HuH-7 (cell line): ENCODE data around the gene CLCN6.
A peak's percentile ranks its signal among the peaks of the same experiment; 100 is the strongest.

Experiments used
- DNase-seq: peaks from one replicate; pipeline ENCODE4 v3.0.0; 2011; ENCODE audit warnings: low spot score

Gene CLCN6

DNA sequence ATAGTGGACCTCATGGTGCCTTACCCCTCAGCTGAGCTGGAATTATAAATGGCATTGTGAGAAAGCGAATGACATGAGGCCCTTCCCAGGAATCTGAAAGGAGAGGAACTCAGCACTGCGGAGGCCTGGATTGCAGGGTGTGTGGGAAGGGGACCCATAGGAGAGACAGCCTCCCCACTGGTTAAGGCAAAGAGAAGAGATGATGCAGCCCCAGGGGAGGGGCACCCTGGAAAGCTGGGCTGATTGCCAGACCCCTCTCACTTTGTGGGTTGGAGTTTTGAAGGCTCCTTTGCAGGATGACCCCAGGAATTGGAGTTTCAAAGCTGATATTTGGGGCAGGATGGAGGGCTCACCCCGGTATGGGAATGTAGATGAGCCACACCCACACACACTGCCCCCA is 50.7 kb downstream of the CLCN6 start:
- no peak for DNase-seq

DNA sequence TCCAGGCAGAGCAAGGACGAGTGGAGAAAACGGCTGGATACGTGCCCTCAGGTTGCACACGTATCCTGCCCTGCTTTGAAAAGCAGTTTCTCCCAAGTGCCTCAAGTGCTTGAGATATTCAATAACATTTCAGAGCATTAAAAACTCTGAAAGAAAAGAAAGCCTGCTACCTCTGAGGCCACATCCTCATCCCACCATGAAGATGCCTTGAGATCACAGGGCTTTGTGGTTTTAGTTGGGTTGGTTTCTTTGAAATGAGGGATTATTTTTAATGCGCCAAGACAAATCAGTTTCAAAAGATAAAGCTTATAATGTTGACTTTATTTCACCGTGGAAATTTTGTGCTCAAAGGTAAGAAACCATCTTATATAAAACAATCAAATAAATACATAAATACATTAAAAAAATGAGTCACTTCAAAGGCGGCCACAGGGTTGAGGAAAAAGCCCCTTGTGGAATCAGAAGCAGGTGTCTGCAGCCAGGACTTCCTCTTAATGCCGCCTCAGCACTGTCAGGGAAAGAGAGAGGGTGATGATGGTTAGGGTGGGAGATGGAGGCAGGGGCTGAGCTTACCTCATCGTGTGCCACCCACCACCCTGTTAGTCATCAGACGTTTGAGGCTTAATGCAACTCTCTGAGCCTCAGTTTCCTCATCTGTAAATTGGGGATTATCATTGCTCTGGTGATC is 51.3 kb downstream of the CLCN6 start:
- DNase-seq = no peak

DNA sequence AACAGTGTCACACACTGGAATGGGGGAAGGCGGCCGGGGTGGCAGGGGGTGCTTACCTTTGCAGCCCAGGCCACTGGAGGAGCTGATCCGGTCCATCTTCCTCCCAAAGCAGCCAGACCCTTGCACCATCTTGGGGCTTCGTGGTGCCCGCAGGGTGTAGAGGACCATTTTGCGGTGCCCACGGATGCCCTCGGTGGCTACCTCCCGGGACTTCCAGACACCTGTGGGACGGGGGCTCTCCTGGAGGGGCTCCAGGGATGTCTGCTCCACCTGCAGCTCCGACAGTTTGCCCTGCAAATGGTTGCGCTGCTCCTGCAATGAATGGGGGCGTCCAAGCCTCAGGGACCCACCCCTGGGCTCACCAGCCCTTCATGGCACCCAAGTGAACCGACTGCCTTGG is 52.2 kb downstream of the CLCN6 start:
- DNase-seq = no peak

DNA sequence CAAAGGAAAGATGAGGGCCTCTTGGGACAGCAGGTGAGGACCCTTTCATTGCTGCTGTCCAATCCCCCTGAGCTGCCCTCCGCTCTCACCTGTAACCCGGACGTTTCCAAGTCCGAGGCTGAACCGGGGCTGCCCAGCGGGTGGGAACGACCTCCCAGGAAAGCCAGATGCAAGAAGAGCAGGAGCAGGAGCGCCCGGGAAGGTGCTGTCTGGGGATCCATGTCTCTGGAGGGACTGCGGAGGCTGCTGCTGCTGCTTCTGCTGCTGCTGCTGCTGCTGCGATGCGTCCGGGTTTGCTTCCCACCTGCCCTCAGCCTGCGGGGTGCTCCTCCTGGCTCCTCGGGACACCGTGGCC is 52.6 kb downstream of the CLCN6 start, which contains the start of gene NPPB:
NPPB (minus strand) TSS at position 333 of the 355 bp plus-strand sequence; CDS start at position 221, 112 bp downstream.
- DNase-seq = no peak

DNA sequence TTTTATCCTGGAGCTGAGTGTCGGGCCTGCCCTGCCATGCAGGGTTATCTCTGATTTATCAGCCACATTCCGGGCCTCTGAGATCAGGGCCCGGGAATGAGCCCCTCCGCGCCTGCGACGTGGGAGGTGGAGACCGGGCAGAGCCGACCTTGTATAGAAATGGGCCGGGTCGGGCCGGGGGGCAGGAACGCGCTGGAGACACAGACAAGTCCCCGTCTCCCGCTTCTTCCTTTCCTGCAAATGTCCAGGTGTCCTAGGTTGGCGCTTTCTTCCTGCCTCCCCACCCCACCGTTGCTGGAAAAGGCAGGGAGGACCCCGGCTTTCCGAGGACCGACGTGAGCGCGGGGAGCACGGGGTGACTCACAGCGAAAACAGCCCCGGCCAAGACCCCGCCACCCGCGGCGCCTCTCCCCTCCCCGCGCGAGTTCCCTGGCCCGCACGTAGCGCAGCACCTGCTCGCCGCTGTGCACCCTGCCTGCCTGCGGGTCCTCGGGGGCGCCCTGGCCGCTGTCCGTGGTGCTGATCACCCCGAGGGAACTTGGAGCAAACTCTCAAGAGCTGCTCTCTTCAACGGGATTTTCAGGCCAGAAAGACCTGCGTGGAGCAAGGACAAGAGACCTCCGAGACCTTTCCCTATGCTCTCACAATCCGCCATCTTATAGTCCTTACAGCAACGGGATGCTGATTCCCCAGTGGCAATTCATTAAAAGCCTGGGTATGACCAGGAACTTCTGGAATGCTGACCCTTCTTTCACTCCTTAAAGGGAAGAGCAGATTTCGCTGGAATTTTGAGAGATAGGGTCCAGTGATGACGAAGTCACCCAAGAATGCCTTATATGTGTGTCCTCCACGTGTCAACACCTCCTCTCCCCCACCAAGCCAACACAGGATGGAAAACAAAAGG is 53.2 kb downstream of the CLCN6 start:
- peak; percentile 84 for DNase-seq

DNA sequence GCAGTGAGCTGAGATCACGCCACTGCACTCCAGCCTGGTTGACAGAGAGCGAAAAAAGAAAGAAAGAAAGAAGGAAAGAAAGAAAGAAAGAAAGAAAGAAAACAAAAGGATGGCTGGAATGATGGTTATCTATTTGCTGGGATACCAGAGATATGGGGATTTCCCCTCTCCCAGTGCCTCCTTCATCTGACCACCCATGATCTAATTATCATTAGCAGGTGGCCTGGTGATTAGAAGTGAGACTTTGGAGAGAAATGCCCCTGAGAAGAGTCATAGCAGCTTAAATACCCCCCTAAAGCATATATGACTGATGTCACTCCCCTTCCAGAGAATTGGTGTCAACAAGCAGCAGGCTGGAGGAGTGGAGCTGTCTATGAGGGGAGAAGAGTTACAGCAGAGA is 54.1 kb downstream of the CLCN6 start:
- no peak for DNase-seq

DNA sequence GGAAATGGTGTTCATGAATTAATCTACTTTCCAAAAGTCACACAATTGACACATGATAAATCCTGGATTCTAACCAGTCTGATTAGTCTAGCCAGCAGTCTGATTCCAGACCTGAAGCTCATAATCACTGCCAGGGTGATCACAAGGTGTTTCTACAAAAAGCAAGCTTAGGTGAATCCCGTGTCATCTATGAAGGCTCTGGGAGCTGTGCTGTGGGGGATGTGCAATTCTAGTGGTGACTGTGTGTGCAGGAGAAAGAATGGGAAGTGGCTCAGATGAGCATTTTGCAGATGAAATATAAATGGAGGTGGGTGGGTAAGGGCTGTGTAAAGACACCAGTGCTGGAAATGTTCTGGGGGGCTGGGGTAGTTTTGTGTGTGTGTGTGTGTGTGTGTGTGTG is 54.6 kb downstream of the CLCN6 start:
- no peak for DNase-seq

DNA sequence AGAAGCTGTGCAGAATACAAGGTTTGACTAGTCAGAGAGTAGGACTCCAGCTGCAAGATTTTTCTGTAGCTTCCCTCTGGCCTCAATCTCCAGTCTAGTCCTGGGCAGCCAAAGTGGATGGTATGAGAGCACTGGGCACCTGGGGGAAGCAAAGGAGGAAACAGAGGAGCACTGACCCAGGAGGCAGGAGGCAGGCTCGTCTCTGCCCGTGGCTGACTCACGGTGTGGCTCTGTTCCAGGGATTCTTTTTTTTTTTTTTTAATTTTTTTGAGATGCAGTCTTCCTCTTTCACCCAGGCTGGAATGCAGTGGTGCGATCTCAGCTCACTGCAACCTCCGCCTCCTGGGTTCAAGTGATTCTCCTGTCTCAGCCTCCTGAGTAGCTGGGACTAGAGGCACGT is 56.9 kb downstream of the CLCN6 start:
- DNase-seq = no peak

DNA sequence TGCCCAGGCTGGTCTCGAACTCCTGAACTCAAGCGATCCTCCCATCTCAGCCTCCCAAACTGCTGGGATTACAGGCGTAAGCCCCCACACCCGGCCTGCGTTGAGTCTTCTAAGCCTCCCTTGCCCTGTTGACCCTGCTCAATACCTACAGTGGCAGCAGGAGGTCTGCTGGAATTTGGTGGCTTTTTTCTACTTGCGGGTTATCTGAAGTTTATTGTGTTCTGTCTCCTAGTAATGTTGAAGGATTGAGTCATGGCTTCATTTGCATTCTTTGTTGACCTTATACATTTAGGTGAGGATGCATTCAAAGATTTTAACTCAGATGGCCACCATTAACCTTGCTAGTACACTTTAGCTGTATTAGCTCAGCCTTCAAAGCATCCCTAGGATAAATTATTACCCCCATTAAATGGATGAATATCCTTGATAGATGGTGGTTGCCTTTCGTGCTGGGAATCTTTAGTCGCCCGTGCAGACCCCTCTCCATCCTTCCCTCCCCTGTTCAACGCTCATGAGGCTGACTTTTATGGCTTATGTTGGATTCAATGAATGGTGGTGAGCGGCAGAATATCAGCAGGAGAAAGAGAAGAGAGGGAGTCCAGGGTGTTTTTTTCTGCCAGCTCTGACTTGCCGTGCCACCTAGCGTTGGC is 62.5 kb downstream of the CLCN6 start:
- DNase-seq = no peak

DNA sequence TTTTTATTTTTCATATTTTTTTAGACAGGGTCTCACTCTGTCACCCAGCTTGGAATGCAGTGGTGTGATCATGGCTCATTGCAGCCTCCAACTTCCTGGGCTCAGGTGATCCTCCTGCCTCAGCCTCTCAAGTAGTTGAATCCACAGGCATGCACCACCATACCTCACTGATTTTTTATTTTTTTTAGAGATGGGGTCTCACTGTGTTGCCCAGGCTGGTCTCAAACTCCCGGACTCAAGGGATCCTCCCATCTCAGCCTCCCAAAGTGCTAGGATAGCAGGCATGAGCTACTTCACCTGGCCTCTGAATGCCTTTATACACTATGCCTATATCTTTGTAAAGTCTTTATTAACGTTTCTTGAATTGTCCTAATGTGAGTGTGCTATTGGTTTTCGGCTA is 63.1 kb downstream of the CLCN6 start:
- DNase-seq = no peak

DNA sequence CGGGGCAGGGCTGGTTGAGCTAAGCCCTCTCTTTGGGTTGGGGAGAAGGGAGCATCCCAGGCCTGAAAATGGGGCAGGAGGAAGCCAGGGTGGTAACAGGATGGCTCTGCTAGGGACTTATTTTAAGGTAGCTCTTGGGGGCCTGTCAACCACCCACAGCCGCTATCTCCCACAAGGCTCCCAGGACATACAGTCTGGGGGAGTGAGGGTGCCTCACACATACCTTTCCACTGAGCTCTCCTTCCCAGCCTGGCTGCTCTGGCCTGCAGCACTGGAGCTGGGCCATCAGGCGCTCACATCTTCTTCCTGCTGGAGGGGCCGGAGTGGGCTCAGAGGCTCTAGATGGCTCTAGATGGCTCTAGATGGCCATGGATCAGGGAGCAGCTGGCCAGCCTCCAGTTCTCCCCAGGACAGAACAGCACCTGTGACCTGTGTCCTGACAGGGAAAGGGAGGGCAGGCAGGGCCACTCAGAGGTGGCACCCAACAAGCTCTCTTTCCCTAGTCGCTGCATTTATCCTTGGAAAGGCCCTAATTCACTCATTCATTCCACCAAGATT is 63.7 kb downstream of the CLCN6 start:
- DNase-seq = no peak

DNA sequence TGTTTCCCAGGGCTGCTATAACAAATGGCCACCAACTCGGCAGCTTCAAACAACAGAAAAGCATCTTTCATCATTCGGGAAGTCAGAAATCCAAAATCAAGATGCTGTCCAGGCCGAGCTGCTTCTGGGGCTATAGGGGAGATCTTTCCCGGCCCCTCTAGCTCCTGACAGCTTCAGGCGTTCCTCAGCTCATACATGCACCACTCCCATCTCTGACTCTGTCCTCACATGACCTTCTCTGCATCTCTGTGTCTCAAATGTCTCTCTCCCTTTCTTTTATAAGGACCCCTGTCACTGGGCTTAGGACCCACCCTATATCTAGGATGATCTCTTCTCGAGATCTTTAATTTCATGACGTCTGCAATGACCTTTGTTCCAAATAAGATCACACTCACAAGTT is 66.6 kb downstream of the CLCN6 start:
- no peak for DNase-seq

DNA sequence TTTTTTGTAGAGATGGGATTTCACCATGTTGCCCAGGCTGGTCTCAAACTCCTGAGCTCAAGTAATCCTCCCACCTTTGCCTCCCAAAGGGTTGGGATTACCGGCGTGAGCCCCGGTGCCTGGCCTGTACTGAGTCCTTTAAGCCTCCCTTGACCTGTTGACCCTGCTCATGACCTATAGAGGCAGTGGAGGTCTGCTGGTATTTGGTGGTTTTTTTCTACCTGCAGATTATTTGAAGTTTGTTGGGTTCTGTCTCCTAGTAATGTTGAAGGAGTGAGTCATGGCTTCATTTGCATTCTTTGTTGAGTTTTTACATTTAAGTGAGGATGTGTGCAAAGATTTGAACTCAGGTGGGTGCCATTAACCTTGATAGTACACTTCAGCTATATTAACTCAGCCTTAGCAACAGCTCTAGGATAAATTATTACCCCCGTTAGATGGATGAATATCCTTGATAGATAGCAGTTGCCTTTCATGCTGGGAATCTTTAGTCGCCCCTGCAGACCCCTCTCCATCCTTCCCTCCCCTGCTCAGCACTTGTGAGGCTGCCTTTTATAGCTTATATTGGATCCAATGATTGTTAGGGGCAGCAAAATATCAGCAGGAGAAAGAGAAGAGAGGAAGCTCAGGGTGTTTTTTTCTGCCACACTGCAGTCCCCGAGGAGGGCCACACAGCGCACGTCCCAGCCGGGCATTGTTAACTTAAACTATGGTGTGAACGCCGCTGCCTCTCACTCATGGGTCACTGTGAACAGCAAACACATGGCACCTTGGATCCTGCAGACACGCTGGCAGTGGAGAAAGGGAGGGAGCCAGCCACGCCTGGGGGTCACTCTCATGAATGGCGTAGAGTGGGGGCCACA is 67.6 kb downstream of the CLCN6 start:
- DNase-seq = no peak

DNA sequence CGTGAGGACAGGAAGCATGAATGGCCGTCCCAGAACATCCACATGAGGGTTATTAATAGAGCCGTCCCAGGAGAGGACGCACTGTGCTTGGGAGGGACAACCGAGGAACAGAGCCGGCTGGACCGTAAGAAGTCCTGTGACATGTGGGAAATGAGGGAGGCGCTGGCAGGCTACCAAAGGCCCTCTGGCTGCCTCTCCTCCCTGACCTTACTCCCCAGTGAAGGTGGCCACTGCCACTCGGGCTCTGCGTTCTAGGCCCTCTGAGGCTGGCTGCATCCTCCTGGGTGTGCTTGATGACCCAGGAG is 68.2 kb downstream of the CLCN6 start:
- no peak for DNase-seq

DNA sequence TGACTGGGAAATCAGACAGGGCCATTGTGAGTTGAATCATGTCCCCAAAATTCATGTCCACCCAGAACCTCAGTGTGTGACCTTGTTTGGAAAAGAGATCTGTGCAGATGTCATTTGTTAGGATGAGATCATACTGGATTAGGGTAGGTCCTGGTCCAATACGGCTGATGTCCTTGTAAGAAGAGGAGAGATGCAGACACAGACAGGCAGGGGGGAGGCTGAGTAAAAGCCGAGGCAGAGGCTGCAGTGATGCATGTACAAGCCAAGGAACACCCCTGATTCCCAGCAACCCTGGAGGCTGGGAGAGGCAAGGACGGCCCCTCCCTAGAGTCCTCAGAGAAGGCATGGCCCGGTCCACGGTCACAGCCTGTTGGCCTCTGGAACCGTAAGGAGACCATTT is 68.6 kb downstream of the CLCN6 start:
- DNase-seq = no peak

DNA sequence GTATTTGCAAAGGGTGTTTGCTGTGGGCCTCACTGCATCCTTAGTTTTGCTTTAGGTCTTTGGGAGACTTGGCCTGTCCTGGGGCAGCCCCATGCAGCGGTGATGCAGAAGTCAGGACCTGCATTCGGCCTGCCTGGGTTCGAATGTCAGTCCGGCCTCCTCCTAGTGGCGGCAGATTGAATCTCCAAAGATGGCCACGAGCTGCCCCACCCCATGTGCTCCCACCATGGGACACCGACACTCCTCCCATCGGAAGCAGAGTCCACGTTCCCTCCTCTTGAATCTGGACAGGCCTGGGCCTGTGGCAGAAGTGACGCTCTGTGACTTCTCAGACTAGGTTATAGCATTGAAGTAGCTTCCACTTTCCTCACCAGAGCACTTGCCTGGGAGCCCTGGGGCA is 69.1 kb downstream of the CLCN6 start:
- no peak for DNase-seq

DNA sequence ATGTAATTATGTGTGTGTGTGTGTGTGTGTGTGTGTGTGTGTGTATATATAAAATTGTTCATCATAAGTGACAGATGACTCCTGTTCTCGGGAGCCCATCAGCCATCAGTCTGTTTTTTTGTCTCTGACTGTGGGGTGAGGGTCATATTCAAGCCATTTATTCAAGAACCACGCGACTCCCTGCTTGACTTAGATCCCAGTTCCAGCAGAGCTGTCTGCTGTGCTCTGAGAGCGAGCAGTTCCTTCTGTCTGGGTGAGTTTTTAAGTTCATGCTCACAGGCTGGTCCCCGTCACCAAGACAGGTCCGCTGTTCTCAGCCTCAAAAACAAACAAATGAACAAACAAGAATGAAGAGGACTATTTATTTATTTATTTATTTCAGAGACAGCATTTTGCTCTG is 71.1 kb downstream of the CLCN6 start:
- DNase-seq = no peak

DNA sequence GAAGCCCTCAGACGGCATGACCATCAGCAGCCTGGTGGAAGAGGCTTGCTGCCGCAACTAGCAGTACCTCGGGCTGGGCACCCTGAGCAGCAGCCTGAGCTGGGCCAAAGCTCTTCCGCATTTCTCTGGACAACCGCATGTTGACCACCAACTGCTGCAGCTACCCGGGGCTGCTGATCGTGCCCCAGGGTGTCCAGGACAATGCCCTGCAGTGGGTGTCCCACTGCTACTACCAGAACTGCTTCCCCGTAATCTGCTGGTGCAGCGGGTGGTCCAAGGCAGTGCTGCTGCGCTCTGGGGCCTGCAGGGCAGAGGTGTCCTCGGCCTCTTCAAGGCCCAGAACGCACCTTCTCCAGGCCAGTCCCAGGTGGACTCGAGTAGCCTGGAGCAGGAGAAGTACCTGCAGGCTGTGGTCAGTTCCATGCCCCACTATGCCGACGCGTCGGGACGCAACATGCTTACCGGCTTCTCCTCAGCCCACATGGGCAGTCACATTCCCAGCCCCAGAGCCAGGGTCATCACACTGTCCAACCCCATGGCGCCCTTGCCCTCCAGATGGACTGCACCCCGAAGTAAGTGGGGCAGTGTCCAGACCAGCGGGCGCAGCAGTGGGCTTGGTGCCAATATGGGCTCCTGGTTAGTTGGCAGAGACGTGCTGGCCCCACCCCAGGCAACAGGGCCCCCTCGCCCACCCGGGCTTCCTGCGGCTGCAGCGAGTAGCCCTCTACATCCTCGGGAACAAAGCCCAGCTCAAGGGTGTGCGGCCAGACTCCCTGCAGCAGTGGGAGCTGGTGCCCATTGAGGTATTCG is 72.3 kb downstream of the CLCN6 start:
- no peak for DNase-seq

DNA sequence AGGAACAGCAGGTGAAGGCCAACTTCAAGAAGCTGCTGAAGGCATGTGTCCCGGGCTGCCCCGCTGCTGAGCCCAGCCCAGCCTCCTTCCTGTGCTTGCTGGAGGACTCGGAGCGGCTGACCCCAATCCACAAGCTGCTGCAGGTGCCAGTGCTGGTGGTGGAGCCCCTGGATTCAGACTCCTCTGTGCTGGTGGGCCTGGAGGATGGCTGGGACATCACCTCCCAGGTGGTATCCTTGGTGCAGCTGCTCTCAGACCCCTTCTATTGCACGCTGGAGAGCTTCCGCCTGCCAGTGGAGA is 72.8 kb downstream of the CLCN6 start:
- no peak for DNase-seq

DNA sequence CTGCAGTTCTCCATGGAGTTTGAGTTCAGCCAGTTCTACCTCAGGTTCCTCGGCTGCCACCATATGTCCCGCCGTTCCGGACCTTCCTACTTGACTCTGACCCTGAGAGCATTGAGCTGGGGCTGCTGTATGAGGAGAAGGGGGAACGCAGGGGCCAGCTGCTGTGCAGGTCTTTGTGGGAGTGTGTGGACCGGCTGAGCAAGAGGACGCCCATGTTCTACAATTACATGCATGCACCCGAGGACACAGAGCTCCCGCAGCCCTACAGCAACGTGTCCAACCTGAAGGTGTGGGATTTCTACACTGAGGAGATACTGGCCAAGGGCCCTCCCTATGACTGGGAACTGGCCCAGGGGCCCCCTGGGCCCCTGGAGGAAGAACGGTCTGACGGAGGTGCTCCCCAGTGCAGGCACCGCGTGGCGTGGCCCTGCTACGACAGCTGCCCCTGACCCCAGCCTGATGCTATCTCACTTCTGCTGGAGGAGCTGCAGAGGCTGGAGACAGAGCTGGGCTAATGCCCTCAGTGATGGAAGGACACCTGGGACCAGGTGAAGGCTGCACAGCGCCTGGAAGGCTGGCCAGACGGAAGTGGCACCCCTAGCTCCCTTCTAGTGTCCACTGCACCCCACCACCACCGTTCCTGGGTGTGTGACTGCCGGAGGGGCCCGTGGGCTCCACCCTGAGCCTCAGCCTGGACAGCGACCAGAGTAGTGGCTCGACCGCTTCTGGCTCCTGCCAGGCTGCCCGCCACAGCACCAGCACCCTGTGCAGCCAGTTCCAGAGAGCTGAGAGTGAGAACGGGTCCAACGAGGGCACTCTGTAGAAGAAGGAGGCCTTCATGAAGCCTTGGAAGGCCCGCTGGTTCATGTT is 73.6 kb downstream of the CLCN6 start:
- no peak for DNase-seq
